Measurements from ENCODE around the gene CCN6. TPM values are rescaled to one million over a fixed set of nuclear protein-coding genes. Genes with fewer than 3 reads are reported as not detected.

CCN6 gene
- total RNA-seq (2014; rRNA removed; shearing (Covaris generic)): not detected in 2 replicates

GRCh38 chr6:112054001-112054400 lies at the start of gene CCN6:
Gene CCN6, plus strand, starts transcription at chr6:112054104. Its CDS starts 254 bp downstream, at chr6:112054358.
- DNase-seq (ENCODE audit: low spot score): no peak

- DNase-seq (ENCODE audit: low spot score): no peak
Observed at GRCh38 chr6:112004201-112005012, 49.5 kb upstream of the CCN6 start.

GRCh38 chr6:112005013-112005371 lies 48.9 kb upstream of the CCN6 start:
- no peak for DNase-seq (ENCODE audit: low spot score)

- no peak for DNase-seq (ENCODE audit: low spot score)
Observed at GRCh38 chr6:112007254-112007653, 46.6 kb upstream of the CCN6 start.

GRCh38 chr6:112007805-112008204 lies 46.1 kb upstream of the CCN6 start:
- no peak for DNase-seq (ENCODE audit: low spot score)

GRCh38 chr6:112008482-112008881 lies 45.4 kb upstream of the CCN6 start:
- DNase-seq (ENCODE audit: low spot score): no peak

- peak; percentile 22 for DNase-seq (ENCODE audit: low spot score)
Observed at GRCh38 chr6:112010328-112010727, 43.6 kb upstream of the CCN6 start.

- no peak for DNase-seq (ENCODE audit: low spot score)
Observed at GRCh38 chr6:112013051-112013450, 40.9 kb upstream of the CCN6 start.

GRCh38 chr6:112014483-112014882 lies 39.4 kb upstream of the CCN6 start:
- DNase-seq (ENCODE audit: low spot score): no peak

GRCh38 chr6:112015725-112016124 lies 38.2 kb upstream of the CCN6 start:
- no peak for DNase-seq (ENCODE audit: low spot score)

- no peak for DNase-seq (ENCODE audit: low spot score)
Observed at GRCh38 chr6:112016320-112016719, 37.6 kb upstream of the CCN6 start.

GRCh38 chr6:112017169-112017568 lies 36.7 kb upstream of the CCN6 start:
- DNase-seq (ENCODE audit: low spot score): no peak

- no peak for DNase-seq (ENCODE audit: low spot score)
Observed at GRCh38 chr6:112017760-112018537, 36.0 kb upstream of the CCN6 start.

GRCh38 chr6:112018619-112019416 lies 35.1 kb upstream of the CCN6 start:
- peak; percentile 35 for DNase-seq (ENCODE audit: low spot score)

GRCh38 chr6:112019589-112019988 lies 34.3 kb upstream of the CCN6 start:
- DNase-seq (ENCODE audit: low spot score): no peak

- DNase-seq (ENCODE audit: low spot score): no peak
Observed at GRCh38 chr6:112021691-112022310, 32.1 kb upstream of the CCN6 start.

- DNase-seq (ENCODE audit: low spot score): no peak
Observed at GRCh38 chr6:112022749-112023148, 31.2 kb upstream of the CCN6 start.

GRCh38 chr6:112024464-112024863 lies 29.4 kb upstream of the CCN6 start:
- DNase-seq (ENCODE audit: low spot score): no peak

GRCh38 chr6:112026933-112027332 lies 27.0 kb upstream of the CCN6 start:
- no peak for DNase-seq (ENCODE audit: low spot score)

GRCh38 chr6:112027942-112028674 lies 25.8 kb upstream of the CCN6 start:
- DNase-seq (ENCODE audit: low spot score): no peak

Data from HT-29 (cell line).